ENCODE measurements around the gene IL6ST.
"Not testable (repeated sequence)": the region's sequence is repeated elsewhere in the genome, so short reads cannot be mapped to it uniquely, and the experiment has no call there.

The IL6ST gene

DNA sequence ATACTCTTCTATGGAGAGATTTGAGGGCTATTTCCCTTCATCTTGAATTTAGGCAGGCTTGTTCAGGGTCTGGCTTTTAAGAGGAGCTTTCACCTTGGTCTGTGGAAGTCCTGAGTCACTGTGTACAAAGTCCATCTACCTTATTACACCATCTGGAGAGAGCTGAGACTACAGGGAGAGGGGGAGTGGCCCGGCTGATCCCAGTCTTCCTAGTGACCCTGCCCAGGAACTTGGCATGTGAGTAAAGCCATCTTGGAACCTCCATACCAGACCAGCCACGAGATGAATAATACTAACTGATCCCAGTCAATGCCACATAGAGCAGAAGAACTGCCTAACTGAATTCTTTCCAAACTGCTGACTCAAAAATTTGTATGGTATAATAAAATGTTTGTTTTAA is 8.4 kb upstream of the IL6ST start:
- no peak for DNase-seq (ENCODE audit: low spot score)
- H3K27ac ChIP-seq, result no peak overlapping the region
- H3K4me3 ChIP-seq, result no peak overlapping the region
- TF ChIP-seq, protein P1, sequence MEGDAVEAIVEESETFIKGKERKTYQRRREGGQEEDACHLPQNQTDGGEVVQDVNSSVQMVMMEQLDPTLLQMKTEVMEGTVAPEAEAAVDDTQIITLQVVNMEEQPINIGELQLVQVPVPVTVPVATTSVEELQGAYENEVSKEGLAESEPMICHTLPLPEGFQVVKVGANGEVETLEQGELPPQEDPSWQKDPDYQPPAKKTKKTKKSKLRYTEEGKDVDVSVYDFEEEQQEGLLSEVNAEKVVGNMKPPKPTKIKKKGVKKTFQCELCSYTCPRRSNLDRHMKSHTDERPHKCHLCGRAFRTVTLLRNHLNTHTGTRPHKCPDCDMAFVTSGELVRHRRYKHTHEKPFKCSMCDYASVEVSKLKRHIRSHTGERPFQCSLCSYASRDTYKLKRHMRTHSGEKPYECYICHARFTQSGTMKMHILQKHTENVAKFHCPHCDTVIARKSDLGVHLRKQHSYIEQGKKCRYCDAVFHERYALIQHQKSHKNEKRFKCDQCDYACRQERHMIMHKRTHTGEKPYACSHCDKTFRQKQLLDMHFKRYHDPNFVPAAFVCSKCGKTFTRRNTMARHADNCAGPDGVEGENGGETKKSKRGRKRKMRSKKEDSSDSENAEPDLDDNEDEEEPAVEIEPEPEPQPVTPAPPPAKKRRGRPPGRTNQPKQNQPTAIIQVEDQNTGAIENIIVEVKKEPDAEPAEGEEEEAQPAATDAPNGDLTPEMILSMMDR (IDR thresholded peaks at IDR 0.05), result no peak

DNA sequence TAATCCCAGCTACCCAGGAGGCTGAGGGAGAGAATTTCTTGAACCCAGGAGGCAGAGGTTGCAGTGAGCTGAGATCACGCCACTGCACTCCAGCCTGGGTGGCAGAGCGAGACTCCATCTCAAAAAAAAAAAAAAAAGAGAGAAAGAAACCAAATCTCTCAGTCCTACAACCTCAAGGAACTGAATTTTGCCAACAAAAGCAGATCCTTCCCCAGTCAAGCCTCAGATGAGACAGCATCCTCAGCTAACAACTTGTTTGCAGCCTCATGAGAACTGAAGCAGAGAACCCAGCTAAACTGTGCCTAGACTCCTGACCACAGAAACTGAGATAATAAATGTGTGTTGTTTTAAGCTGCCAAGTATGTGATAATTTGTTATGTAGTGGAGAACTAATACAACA is 7.5 kb upstream of the IL6ST start:
- TF ChIP-seq, protein P1 (IDR thresholded peaks at IDR 0.05), result no peak
- DNase-seq (ENCODE audit: low spot score), result no peak
- Histone ChIP-seq H3K4me3 (no peak overlapping the region), H3K27ac (no peak overlapping the region)

DNA sequence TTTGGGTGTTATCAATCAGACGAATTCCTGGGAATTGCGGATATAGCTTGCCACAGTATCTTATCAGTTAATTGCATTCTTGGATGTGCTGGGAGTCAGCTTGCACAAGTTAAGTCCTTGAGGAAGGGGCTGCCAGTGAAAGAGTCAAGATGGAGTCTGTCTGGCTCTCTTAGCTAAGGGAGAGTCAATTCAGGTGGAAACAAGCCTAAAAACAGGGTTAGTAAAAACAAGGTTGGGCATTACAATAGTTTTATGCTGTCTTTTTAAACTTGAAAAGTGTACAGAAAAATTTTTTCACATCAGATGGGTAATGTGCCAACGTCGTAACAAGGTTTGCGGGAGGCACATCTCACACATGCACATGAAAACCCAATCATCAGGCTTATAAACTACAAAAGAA is 5.5 kb upstream of the IL6ST start:
- not testable (repeated sequence) for DNase-seq (ENCODE audit: low spot score); H3K4me3 ChIP-seq; H3K27ac ChIP-seq

DNA sequence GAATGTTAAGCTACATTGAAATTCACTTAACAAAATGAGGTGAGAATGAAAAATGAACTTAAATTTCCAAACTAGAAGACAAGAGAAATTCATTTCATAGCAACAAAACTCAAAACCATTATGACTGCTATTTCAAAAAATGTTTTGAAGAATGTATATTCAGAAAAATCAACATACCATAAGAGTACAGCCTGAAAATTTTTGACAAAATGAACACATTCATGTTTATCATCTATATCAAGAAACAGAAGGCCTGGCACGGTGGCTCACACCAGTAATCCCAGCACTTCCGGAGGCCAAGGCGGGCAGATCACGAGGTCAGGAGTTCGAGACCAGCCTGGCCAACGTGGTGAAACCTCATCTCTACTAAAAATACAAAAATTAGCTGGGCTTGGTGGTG is 4.2 kb upstream of the IL6ST start:
- H3K27ac ChIP-seq, result no peak overlapping the region
- no peak overlapping the region for H3K4me3 ChIP-seq
- TF ChIP-seq, protein P1 (IDR thresholded peaks at IDR 0.05), result no peak
- DNase-seq (ENCODE audit: low spot score), result no peak

DNA sequence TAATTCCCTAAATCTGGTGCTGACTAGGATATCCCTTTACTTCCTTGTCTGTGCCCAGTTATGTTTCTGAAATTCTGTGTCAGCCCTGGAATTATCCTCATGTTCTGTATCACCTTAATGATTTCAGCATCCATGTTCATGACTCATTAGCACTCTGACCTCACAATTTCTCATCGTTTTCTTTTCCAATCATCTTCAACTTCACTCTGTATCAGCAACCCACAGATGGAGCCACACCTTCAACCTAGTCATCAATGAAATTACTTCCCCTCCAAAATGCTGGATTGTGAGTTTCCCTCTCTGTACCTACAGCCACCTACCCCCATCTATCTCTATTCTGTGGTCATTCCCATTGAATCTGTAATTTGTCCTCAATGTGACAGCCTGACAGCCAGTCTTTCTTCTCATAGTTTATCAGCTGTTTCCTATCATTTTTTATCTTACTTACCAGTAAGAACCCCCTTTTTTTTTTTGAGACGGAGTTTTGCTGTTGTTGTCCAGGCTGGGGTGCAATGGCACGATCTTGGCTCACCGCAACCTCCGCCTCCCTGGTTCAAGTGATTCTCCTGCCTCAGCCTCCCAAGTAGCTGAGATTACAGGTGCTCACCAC is 3.1 kb upstream of the IL6ST start:
- no peak for DNase-seq (ENCODE audit: low spot score)
- TF ChIP-seq, protein P1 (IDR thresholded peaks at IDR 0.05), result no peak
- H3K4me3 ChIP-seq, result no peak overlapping the region
- no peak overlapping the region for H3K27ac ChIP-seq

DNA sequence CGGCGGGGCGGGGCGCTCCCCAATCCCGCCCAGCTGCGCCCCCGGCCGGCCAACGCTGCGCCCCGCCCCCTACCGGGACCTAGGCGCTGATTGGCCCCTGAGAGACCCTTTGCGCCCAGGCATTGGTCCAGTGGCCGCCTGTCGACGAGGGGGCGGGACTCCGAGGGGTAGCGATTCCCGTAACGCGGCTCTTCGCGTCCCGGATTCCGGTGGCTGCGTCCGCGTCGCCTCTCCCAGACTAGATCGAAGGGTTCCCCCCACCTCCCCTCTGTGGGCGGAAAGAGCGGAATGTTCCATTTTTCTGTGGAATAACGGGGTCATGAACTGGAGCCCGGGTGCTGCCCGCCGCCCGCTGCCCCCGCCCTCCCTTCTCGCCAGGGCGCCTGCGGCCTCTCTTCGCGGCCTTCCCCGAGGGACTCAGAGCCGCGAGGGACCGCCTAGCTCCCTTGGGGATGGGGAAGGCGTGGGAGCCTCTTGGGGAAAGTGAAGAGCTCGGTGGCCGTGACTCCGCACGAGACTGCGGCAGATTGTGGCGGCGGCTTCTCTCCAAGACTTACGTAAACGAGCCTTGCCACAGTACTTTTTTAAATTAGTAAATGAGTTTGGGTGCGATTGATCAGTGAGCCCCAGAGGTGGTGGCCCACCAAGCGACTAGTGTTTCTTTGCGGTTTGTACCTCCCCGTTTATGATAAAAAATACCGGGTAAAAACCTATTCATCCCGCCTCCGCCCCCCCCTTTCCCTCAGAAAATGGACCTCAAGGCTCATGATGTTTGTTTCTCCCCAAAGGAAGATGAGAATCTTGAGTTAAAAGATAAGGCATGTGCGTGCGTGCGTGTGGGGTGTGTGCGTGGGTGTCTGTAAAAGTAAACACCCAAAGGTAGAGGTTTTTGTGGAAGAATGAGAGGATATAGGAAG is 493 bp upstream of the IL6ST start:
- H3K4me3 ChIP-seq, result peak overlapping the region; percentile 94

DNA sequence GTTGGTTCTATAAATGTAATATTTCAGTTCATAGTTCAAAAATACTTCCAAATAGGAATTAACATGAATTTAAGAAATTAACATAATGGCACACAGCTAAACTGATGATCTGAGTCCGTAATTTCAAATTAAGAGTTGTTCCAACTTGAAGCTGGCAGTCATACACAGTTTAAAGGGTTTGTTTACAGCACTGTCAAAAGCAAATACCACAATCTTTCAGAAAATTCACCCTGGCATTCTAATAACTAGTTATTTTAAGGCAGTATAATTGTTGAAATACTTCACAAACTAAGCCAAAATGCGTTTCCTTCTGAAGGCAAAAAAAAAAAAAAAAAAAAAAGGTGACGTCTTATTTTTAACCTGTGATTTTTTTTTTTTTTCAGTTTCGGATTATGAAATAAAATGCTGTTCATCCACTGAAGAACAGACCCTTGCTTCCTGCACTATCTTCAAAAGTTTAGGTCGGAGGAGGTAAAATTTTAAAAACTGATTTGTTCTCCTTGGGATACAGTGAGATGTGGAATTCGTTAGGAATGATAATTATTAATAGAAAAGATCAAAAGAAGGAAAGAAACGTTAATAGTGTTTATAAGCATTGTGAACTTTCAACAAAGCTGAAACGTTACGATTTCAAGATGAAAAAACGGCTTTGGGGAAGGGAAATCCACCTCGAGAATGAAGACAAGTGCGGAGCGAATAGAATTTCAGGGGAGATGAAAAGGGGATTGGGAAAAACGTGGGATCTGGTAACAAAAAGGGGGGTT is 850 bp downstream of the IL6ST start:
- TF ChIP-seq, protein P1 (IDR thresholded peaks at IDR 0.05), result no peak
- no peak for DNase-seq (ENCODE audit: low spot score)
- peak overlapping the region; percentile 94 to 100 for H3K27ac ChIP-seq
- H3K4me3 ChIP-seq, result peak overlapping the region; percentile 94

More for the DNA sequence above, 493 bp upstream of the IL6ST start:
- peak; percentile 98 for DNase-seq (ENCODE audit: low spot score)
- TF ChIP-seq, protein P1 (IDR thresholded peaks at IDR 0.05), result no peak
- H3K27ac ChIP-seq, result peak overlapping the region; percentile 94 to 100
